Uterus (tissue), 4 donors: ENCODE data around the gene SSH2. TPM values are rescaled to one million over a fixed set of nuclear protein-coding genes. Genes with fewer than 3 reads are reported as not detected.

Source experiments
- DNase-seq, 2 donors: peaks; one replicate each; pipeline ENCODE4 v3.0.0-alpha.2; 2019 to 2020
- H3K27ac ChIP-seq, 2 donors: fragments of 200-600 bp; sonication (generic); 1 replicate in 1 of 2; 2 replicates in 1 of 2; pipeline ENCODE4 v1.5.1; 2016 to 2018
- H3K27me3 ChIP-seq, 2 donors: fragments of 200-600 bp; sonication (generic); one replicate each; pipeline ENCODE4 v1.5.1; 2018 to 2019; ENCODE audit warnings: control low read depth in 1 of 2
- H3K36me3 ChIP-seq, 2 donors: fragments of 200-600 bp; sonication (generic); one replicate each; pipeline ENCODE4 v1.5.1; 2019; ENCODE audit warnings: control low read depth in 1 of 2
- H3K4me1 ChIP-seq, 2 donors: fragments of 200-600 bp; sonication (generic); one replicate each; pipeline ENCODE4 v1.5.1; 2018 to 2019; ENCODE audit warnings: control low read depth in 1 of 2
- H3K4me3 ChIP-seq, 2 donors: fragments of 200-600 bp; sonication (generic); 1 replicate in 1 of 2; 2 replicates in 1 of 2; pipeline ENCODE4 v1.5.1; 2018 to 2019; ENCODE audit warnings: mild to moderate bottlenecking in 1 of 2
- H3K9me3 ChIP-seq, 2 donors: fragments of 200-600 bp; sonication (generic); one replicate each; pipeline ENCODE4 v1.5.1; 2019; ENCODE audit warnings: control low read depth in 1 of 2
- POLR2A ChIP-seq, 2 donors: fragments of 450-650 bp; IDR thresholded peaks; one replicate each; pipeline ENCODE4 v1.6.1; 2016; ENCODE audit warnings: antibody characterized with exemption in 2 of 2, mild to moderate bottlenecking in 1 of 2, moderate library complexity in 1 of 2
- intact Hi-C: fragments of 100-400 bp; cut with DNase I; formaldehyde crosslinking; loops from one replicate; pipeline ENCODE4 v1.15.1; 2023; ENCODE audit warnings: low total_unique reads
- total RNA-seq, 4 donors: library from RNA; depleted of rRNA in 3 of 4; stranded (reverse); fragments of >200 nt in 3 of 4; gene quantifications; one replicate each; pipeline versions ENCODE4 v1.1.0 to v1.2.4, GENCODE V29; 2014 to 2023
- TF ChIP-seq, protein P1 (sequence below), 4 experiments: fragments of 200-600 bp in 2 of 4; fragments of 450-650 bp in 2 of 4; sonication (generic) in 2 of 4; IDR thresholded peaks; one replicate each; pipeline ENCODE4 v1.5.1; 2016 to 2019; ENCODE audit warnings: antibody characterized with exemption in 4 of 4, mild to moderate bottlenecking in 2 of 4, moderate library complexity in 1 of 4
- donor health status: DM: yes; HTN: yes; CAD: no.

The SSH2 gene
- total RNA-seq, 4 donors from 2014 or later = 6.9 to 36.9 (median 11.5) TPM

- intact Hi-C loops = no loop called here
- no peaks in the 10 kb centered on the region for H3K4me1 ChIP-seq
- no peaks in the 10 kb centered on the region for H3K27me3 ChIP-seq
- DNase-seq = no peak
- TF ChIP-seq, protein P1, sequence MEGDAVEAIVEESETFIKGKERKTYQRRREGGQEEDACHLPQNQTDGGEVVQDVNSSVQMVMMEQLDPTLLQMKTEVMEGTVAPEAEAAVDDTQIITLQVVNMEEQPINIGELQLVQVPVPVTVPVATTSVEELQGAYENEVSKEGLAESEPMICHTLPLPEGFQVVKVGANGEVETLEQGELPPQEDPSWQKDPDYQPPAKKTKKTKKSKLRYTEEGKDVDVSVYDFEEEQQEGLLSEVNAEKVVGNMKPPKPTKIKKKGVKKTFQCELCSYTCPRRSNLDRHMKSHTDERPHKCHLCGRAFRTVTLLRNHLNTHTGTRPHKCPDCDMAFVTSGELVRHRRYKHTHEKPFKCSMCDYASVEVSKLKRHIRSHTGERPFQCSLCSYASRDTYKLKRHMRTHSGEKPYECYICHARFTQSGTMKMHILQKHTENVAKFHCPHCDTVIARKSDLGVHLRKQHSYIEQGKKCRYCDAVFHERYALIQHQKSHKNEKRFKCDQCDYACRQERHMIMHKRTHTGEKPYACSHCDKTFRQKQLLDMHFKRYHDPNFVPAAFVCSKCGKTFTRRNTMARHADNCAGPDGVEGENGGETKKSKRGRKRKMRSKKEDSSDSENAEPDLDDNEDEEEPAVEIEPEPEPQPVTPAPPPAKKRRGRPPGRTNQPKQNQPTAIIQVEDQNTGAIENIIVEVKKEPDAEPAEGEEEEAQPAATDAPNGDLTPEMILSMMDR (IDR thresholded peaks at IDR 0.05) = no peak
- TF ChIP-seq POLR2A (IDR thresholded peaks at IDR 0.05) = no peak
- no peak overlapping the region for H3K27ac ChIP-seq
- H3K4me3 ChIP-seq = no peak overlapping the region
- no peaks in the 10 kb centered on the region for H3K9me3 ChIP-seq
- no peaks in the 10 kb centered on the region for H3K36me3 ChIP-seq
Observed at GRCh38 chr17:29954405-29954804, 24.4 kb upstream of the SSH2 start.

DNA sequence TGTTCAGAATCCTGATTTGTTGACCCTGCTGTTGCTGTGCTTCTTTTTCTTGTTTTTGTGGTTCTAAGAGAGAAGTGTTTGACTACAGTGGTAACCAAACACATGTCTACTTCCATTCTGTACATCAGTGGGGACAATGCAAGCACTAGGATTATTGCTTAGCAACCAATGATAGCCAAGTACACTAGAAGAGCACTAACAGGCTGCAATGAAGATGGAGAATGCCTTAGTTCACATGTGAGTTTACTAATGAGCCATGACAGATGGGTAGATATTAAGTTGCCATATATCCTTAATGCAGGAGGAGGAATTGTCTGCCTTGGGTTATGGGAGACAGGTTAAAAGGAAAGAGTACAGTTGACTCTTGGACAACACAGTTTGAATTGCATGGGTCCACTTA lies 19.7 kb upstream of the SSH2 start:
- Histone ChIP-seq H3K27me3 (no peaks in the 10 kb centered on the region), H3K4me3 (no peak overlapping the region), H3K4me1 (no peaks in the 10 kb centered on the region), H3K36me3 (no peaks in the 10 kb centered on the region), H3K27ac (no peak overlapping the region), H3K9me3 (no peaks in the 10 kb centered on the region)
- TF ChIP-seq POLR2A (IDR thresholded peaks at IDR 0.05) = no peak
- TF ChIP-seq, protein P1 (IDR thresholded peaks at IDR 0.05) = no peak
- DNase-seq = no peak
- intact Hi-C loops = no loop called here

GRCh38 chr17:29948448-29949215 lies 18.6 kb upstream of the SSH2 start:
- Histone ChIP-seq H3K9me3 (no peaks in the 10 kb centered on the region), H3K27ac (no peak overlapping the region), H3K4me3 (no peak overlapping the region), H3K27me3 (no peaks in the 10 kb centered on the region), H3K36me3 (no peaks in the 10 kb centered on the region), H3K4me1 (no peaks in the 10 kb centered on the region)
- DNase-seq = no peak
- intact Hi-C loops = no loop called here
- TF ChIP-seq, protein P1 (IDR thresholded peaks at IDR 0.05) = no peak
- no peak for TF ChIP-seq POLR2A (IDR thresholded peaks at IDR 0.05)

DNA sequence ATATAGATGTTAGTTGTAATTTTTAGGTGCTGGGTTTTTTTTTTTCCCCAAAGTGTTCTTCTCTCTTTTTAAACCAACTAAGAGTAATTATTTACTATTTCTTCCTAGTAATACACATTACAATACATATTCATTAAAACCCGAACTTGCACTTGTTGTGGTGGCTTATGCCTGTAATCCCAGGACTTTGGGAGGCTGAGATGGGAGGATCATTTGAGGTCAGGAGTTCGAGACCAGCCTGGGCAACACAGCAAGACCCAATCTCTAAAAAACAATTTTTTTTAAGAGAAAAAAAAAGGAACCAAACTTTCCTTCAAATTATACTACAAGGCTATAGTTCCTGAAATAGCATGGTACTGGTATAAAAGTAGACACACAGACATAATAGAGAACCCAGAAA lies 15.3 kb upstream of the SSH2 start:
- intact Hi-C loops = no loop called here
- no peak overlapping the region for H3K4me3 ChIP-seq
- H3K9me3 ChIP-seq = no peaks in the 10 kb centered on the region
- H3K4me1 ChIP-seq = no peaks in the 10 kb centered on the region
- H3K36me3 ChIP-seq = no peaks in the 10 kb centered on the region
- DNase-seq = no peak
- H3K27ac ChIP-seq = no peak overlapping the region
- TF ChIP-seq, protein P1 (IDR thresholded peaks at IDR 0.05) = no peak
- TF ChIP-seq POLR2A (IDR thresholded peaks at IDR 0.05) = no peak
- no peaks in the 10 kb centered on the region for H3K27me3 ChIP-seq

- no peaks in the 10 kb centered on the region for H3K36me3 ChIP-seq
- no peak within 1 kb of the TSS for H3K27ac ChIP-seq
- no peaks in the 10 kb centered on the region for H3K4me1 ChIP-seq
- no peak for TF ChIP-seq POLR2A (IDR thresholded peaks at IDR 0.05)
- TF ChIP-seq, protein P1 (IDR thresholded peaks at IDR 0.05) = no peak
- no peak within 1 kb of the TSS for H3K4me3 ChIP-seq
- DNase-seq = no peak
- intact Hi-C loops = no loop called here
- no peaks in the 10 kb centered on the region for H3K9me3 ChIP-seq
- H3K27me3 ChIP-seq = no peaks in the 10 kb centered on the region
Observed at GRCh38 chr17:29941334-29941733, 11.3 kb upstream of the SSH2 start, which contains the start of gene EFCAB5. TSS of gene EFCAB5 (plus strand) at chr17:29941634. CDS start at chr17:29941797, 163 bp downstream.
